ENCODE data around the gene ANTXR1. TPM values are rescaled to one million over a fixed set of nuclear protein-coding genes. Genes with fewer than 3 reads are reported as not detected.

The ANTXR1 gene
- total RNA-seq, 1 donor from 2014 or later, result 69.5 TPM

DNA sequence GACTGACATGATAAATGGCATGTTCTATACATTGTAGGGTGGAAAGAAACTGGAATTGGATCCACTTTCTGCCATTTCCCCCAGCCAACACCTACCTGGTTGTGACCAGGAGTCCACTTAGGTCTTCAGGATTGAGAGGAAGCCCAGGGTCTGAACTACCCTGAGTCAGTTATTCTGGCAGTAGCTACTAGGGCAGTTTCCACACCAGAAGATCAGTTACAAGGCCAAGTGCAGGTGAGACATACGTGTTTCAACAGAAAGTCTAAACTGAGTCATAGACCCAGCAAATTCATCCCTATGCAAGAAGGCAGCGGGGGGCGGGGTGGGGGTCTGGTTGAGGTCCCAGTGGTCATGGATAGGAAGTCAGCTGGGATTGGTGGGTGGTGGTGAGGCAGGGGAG is 21.9 kb downstream of the ANTXR1 start:
- H3K4me3 Mint-ChIP-seq, result no peak overlapping the region
- H3K9me3 Mint-ChIP-seq, result no peaks in the 10 kb centered on the region
- no peaks in the 10 kb centered on the region for H3K27me3 Mint-ChIP-seq
- H3K4me1 Mint-ChIP-seq (ENCODE audit: unreplicated experiment), result peaks cover 12% of the 10 kb centered on the region
- TF ChIP-seq CTCF (conservative IDR thresholded peaks at IDR 0.05), result no peak
- no peak for DNase-seq (ENCODE audit: extremely low spot score, unreplicated experiment)
- peak overlapping the region; percentile 71 for H3K27ac Mint-ChIP-seq
- H3K36me3 Mint-ChIP-seq, result no peaks in the 10 kb centered on the region

- Mint-ChIP-seq H3K4me1 (ENCODE audit: unreplicated experiment) (peaks cover 5% of the 10 kb centered on the region), H3K4me3 (no peak overlapping the region)
- no peak for DNase-seq (ENCODE audit: extremely low spot score, unreplicated experiment)
Observed at GRCh38 chr2:69036926-69037325, 23.9 kb downstream of the ANTXR1 start.

DNA sequence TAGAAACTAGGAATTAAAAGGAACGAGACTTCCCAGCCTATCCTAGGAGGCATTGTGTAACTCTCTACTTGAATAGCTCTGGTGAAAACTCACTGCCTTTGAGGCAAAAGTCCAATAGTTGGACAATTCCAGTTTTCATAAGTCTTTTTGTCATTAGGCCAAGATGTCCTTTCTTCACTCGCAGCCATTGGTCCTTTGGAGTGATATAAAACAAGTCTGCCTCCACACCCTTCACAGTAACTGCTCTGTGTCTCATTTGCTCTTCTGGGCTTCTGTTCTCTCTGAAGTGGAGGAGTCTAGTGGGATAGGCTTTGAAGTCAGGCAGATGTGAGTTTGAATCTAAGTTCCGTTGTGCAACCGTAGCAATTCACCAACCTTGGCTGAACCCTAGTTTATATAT is 28.2 kb downstream of the ANTXR1 start:
- H3K27ac Mint-ChIP-seq, result no peak overlapping the region
- H3K27me3 Mint-ChIP-seq, result no peaks in the 10 kb centered on the region
- peaks cover 35% of the 10 kb centered on the region for H3K36me3 Mint-ChIP-seq
- TF ChIP-seq CTCF (conservative IDR thresholded peaks at IDR 0.05), result no peak
- no peak for DNase-seq (ENCODE audit: extremely low spot score, unreplicated experiment)
- H3K4me1 Mint-ChIP-seq (ENCODE audit: unreplicated experiment), result no peaks in the 10 kb centered on the region
- no peaks in the 10 kb centered on the region for H3K9me3 Mint-ChIP-seq
- no peak overlapping the region for H3K4me3 Mint-ChIP-seq

More at GRCh38 chr2:69036926-69037325, 23.9 kb downstream of the ANTXR1 start:
- Mint-ChIP-seq H3K36me3 (peaks cover 8% of the 10 kb centered on the region), H3K27me3 (no peaks in the 10 kb centered on the region), H3K27ac (no peak overlapping the region), H3K9me3 (no peaks in the 10 kb centered on the region)
- no peak for TF ChIP-seq CTCF (conservative IDR thresholded peaks at IDR 0.05)

- Mint-ChIP-seq H3K9me3 (no peaks in the 10 kb centered on the region), H3K4me3 (no peak overlapping the region), H3K27me3 (no peaks in the 10 kb centered on the region), H3K36me3 (peaks cover 43% of the 10 kb centered on the region), H3K27ac (peak overlapping the region; percentile 34), H3K4me1 (ENCODE audit: unreplicated experiment) (no peaks in the 10 kb centered on the region)
- TF ChIP-seq CTCF (conservative IDR thresholded peaks at IDR 0.05), result no peak
- DNase-seq (ENCODE audit: extremely low spot score, unreplicated experiment), result no peak
Observed at GRCh38 chr2:69043736-69044400, 30.9 kb downstream of the ANTXR1 start.

- peaks cover 38% of the 10 kb centered on the region for H3K36me3 Mint-ChIP-seq
- no peak overlapping the region for H3K4me3 Mint-ChIP-seq
- no peaks in the 10 kb centered on the region for H3K27me3 Mint-ChIP-seq
- no peaks in the 10 kb centered on the region for H3K4me1 Mint-ChIP-seq (ENCODE audit: unreplicated experiment)
- H3K9me3 Mint-ChIP-seq, result no peaks in the 10 kb centered on the region
- no peak overlapping the region for H3K27ac Mint-ChIP-seq
- DNase-seq (ENCODE audit: extremely low spot score, unreplicated experiment), result no peak
- no peak for TF ChIP-seq CTCF (conservative IDR thresholded peaks at IDR 0.05)
Observed at GRCh38 chr2:69046221-69046662, 33.3 kb downstream of the ANTXR1 start.

Measured in type B pancreatic cell (in vitro differentiated cells).